Astrocyte (in vitro differentiated cells and primary cell): ENCODE data around the gene LINC00305. TPM values are rescaled to one million over a fixed set of nuclear protein-coding genes. Genes with fewer than 3 reads are reported as not detected.
A peak's percentile ranks its signal among the peaks of the same experiment; 100 is the strongest.

ENCODE experiments used
- DNase-seq: peaks from one replicate; pipeline ENCODE4 v3.0.0-alpha.2; 2010; ENCODE audit warnings: low read depth
- FAIRE-seq: peaks from 2 replicates; lab custom pipeline; 2011; peaks lifted over from hg19 to GRCh38; lab: Jason Lieb, UNC
- H2AFZ ChIP-seq: 2 replicates; pipeline ENCODE4 v1.6.0; 2012; ENCODE audit warnings: low read depth, low read length, inconsistent platforms
- H3K27ac ChIP-seq: 2 replicates; pipeline ENCODE4 v1.5.1; 2011; ENCODE audit warnings: low read depth, low read length, inconsistent platforms
- H3K27me3 ChIP-seq: 2 replicates; pipeline ENCODE4 v1.6.0; 2011; ENCODE audit warnings: low read length, inconsistent platforms; ENCODE audit not compliant: insufficient read depth
- H3K36me3 ChIP-seq: 2 replicates; pipeline ENCODE4 v1.5.1; 2011; ENCODE audit warnings: low read length, inconsistent platforms; ENCODE audit not compliant: insufficient read depth
- H3K4me1 ChIP-seq: 2 replicates; pipeline ENCODE4 v1.5.1; 2011; ENCODE audit warnings: low read length, inconsistent platforms; ENCODE audit not compliant: insufficient read depth
- H3K4me2 ChIP-seq: 2 replicates; pipeline ENCODE4 v1.6.0; 2012; ENCODE audit warnings: low read length, inconsistent platforms
- H3K4me3 ChIP-seq: 2 replicates; pipeline ENCODE4 v1.5.1; 2011; ENCODE audit warnings: low read depth, mild to moderate bottlenecking, low read length, inconsistent platforms; ENCODE audit not compliant: insufficient read depth
- H3K79me2 ChIP-seq: 2 replicates; pipeline ENCODE4 v1.6.0; 2012; ENCODE audit warnings: mild to moderate bottlenecking, low read length, inconsistent platforms; ENCODE audit not compliant: insufficient read depth
- H3K9ac ChIP-seq: 2 replicates; pipeline ENCODE4 v1.6.0; 2012; ENCODE audit warnings: mild to moderate bottlenecking, low read length, inconsistent platforms
- H3K9me3 ChIP-seq: 2 replicates; pipeline ENCODE4 v1.5.1; 2012; ENCODE audit warnings: low read depth, mild to moderate bottlenecking, low read length, inconsistent platforms; ENCODE audit not compliant: insufficient read depth
- H4K20me1 ChIP-seq: 2 replicates; pipeline ENCODE4 v1.6.0; 2012; ENCODE audit warnings: low read length, inconsistent platforms; ENCODE audit not compliant: insufficient read depth
- H3K27ac Mint-ChIP-seq: one replicate; pipeline ENCODE4 v1.8.0; 2021; ENCODE audit warnings: mild to moderate bottlenecking, mixed read lengths; ENCODE audit not compliant: unreplicated experiment
- H3K27me3 Mint-ChIP-seq: one replicate; pipeline ENCODE4 v1.8.0; 2021; ENCODE audit warnings: low read depth, mixed read lengths; ENCODE audit not compliant: unreplicated experiment
- H3K36me3 Mint-ChIP-seq: one replicate; pipeline ENCODE4 v1.8.0; 2021; ENCODE audit warnings: low read depth, mixed read lengths; ENCODE audit not compliant: unreplicated experiment
- H3K4me1 Mint-ChIP-seq: one replicate; pipeline ENCODE4 v1.8.0; 2021; ENCODE audit warnings: low read depth, mixed read lengths; ENCODE audit not compliant: unreplicated experiment
- H3K4me3 Mint-ChIP-seq: one replicate; pipeline ENCODE4 v1.8.0; 2021; ENCODE audit warnings: mild to moderate bottlenecking, moderate library complexity, mixed read lengths; ENCODE audit not compliant: unreplicated experiment
- H3K9me3 Mint-ChIP-seq: one replicate; pipeline ENCODE4 v1.8.0; 2021; ENCODE audit warnings: mild to moderate bottlenecking, mixed read lengths; ENCODE audit not compliant: unreplicated experiment
- EZH2 ChIP-seq: IDR thresholded peaks from 2 replicates; pipeline ENCODE4 v1.6.1; 2012; ENCODE audit warnings: mild to moderate bottlenecking, low read length, inconsistent platforms; ENCODE audit not compliant: insufficient read depth
- total RNA-seq: library from RNA; stranded (reverse); gene quantifications from 2 replicates; pipeline ENCODE4 v1.2.1, GENCODE V29; 2021
- TF ChIP-seq, protein P1 (sequence below): IDR thresholded peaks from 2 replicates; pipeline ENCODE4 v1.5.1; 2011; ENCODE audit warnings: low read depth, mild to moderate bottlenecking, inconsistent platforms, low read length, moderate library complexity; ENCODE audit not compliant: insufficient read depth

Gene LINC00305
- total RNA-seq, 1 donor from 2014 or later: not detected

DNA sequence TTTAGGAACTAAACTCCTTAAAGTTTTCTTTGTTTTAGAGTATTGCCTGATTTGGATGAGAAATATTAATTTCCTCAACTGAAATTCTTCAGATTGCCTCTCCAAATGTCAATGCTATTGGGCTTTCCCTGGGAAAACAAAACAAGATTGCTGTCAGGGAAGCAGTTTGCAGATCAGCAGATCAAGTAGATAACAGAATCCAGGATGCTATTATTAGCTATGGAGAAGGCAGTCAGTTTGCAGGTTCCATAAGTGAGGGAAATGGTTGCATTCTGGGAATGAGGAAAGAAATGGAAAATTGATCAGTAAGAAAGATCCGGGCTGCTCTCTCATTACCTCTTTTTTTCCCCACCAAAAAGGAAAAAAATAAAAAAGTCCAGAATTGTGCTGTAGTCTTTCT is 11.0 kb downstream of the LINC00305 start:
- TF ChIP-seq, protein P1, sequence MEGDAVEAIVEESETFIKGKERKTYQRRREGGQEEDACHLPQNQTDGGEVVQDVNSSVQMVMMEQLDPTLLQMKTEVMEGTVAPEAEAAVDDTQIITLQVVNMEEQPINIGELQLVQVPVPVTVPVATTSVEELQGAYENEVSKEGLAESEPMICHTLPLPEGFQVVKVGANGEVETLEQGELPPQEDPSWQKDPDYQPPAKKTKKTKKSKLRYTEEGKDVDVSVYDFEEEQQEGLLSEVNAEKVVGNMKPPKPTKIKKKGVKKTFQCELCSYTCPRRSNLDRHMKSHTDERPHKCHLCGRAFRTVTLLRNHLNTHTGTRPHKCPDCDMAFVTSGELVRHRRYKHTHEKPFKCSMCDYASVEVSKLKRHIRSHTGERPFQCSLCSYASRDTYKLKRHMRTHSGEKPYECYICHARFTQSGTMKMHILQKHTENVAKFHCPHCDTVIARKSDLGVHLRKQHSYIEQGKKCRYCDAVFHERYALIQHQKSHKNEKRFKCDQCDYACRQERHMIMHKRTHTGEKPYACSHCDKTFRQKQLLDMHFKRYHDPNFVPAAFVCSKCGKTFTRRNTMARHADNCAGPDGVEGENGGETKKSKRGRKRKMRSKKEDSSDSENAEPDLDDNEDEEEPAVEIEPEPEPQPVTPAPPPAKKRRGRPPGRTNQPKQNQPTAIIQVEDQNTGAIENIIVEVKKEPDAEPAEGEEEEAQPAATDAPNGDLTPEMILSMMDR: no peak
- no peak for TF ChIP-seq EZH2
- Mint-ChIP-seq H3K36me3 (no peaks in the 10 kb centered on the region), H3K4me1 (peaks cover 16% of the 10 kb centered on the region), H3K27me3 (peaks cover 2% of the 10 kb centered on the region), H3K9me3 (no peaks in the 10 kb centered on the region), H3K4me3 (no peak overlapping the region), H3K27ac (no peak overlapping the region)
- H3K4me2 ChIP-seq: no peak overlapping the region
- no peaks in the 10 kb centered on the region for H3K27me3 ChIP-seq
- H3K9ac ChIP-seq: no peak overlapping the region
- peaks cover 6% of the 10 kb centered on the region for H3K4me1 ChIP-seq
- no peaks in the 10 kb centered on the region for H3K79me2 ChIP-seq
- FAIRE-seq (no peak), DNase-seq (no peak)
- no peaks in the 10 kb centered on the region for H4K20me1 ChIP-seq
- no peaks in the 10 kb centered on the region for H3K9me3 ChIP-seq
- no peak overlapping the region for H3K4me3 ChIP-seq
- no peak overlapping the region for H3K27ac ChIP-seq
- no peaks in the 10 kb centered on the region for H3K36me3 ChIP-seq
- H2AFZ ChIP-seq: no peak overlapping the region

DNA sequence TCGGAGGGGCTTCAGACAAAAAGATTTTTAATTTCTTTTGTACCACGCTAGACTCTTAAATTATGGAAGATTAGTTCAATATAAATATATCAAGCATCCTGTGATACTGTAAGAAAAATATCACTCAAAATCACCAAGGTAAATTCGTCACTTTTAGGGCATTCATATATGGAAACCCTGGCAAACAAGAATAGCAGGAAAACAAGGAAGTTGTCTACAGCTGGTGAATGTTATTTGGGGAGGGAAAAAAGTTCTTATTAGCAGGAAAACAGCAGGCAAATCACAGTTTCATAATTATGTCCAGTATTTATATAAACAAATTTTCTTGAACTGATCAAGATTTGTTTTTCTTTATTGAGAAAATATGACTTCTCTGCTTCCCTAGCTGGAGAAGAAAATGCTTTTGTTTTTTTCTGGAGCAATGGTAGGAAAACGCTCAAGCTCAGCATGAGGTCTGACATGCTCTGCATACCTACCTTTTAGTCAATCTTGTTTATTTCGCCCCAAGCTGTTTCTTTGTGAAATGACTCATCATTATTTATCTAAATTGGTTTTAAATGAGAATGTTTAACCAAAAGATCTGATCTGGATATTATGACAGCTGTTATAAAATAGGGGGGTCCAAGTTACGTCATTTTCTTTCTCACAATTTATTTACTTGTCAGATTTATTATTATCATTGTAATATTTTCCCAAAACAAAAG is 14.7 kb downstream of the LINC00305 start:
- TF ChIP-seq, protein P1: no peak
- TF ChIP-seq EZH2: no peak
- no peak overlapping the region for H3K4me3 ChIP-seq
- no peaks in the 10 kb centered on the region for H4K20me1 ChIP-seq
- H3K4me2 ChIP-seq: peak overlapping the region; percentile 45
- H3K27me3 ChIP-seq: no peaks in the 10 kb centered on the region
- peak; percentile 10 for DNase-seq
- peaks cover 2% of the 10 kb centered on the region for H3K27me3 Mint-ChIP-seq
- H3K79me2 ChIP-seq: no peaks in the 10 kb centered on the region
- H3K4me1 Mint-ChIP-seq: peaks cover 16% of the 10 kb centered on the region
- FAIRE-seq: no peak
- no peaks in the 10 kb centered on the region for H3K9me3 Mint-ChIP-seq
- H3K27ac ChIP-seq: peak overlapping the region; percentile 55
- no peaks in the 10 kb centered on the region for H3K9me3 ChIP-seq
- H3K9ac ChIP-seq: no peak overlapping the region
- no peak overlapping the region for H3K4me3 Mint-ChIP-seq
- H3K36me3 Mint-ChIP-seq: no peaks in the 10 kb centered on the region
- peak overlapping the region; percentile 58 for H3K27ac Mint-ChIP-seq
- H3K4me1 ChIP-seq: peaks cover 6% of the 10 kb centered on the region
- H2AFZ ChIP-seq: no peak overlapping the region
- no peaks in the 10 kb centered on the region for H3K36me3 ChIP-seq

DNA sequence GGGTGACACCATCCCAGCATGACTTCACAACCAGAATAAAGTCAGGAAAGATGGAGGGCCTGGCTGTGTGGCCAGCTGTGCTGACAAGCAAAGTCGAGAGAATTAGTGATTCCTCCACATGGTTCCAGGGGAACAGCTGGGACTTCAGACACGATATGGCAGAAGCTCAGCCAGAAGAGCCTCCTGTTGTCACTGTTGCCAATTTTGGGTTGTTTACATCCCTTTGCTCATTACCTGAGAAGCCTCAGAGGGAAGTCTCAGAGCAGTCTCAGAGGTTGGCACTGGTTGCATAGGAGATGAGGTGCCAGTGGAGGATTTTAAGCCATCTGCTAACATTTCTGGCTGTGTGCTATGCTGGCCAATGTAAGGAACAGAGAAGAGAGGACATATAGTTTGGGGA is 16.0 kb downstream of the LINC00305 start:
- H3K4me3 Mint-ChIP-seq: no peak overlapping the region
- no peak overlapping the region for H3K27ac Mint-ChIP-seq
- TF ChIP-seq, protein P1: no peak
- no peaks in the 10 kb centered on the region for H3K9me3 Mint-ChIP-seq
- H3K4me1 Mint-ChIP-seq: peaks cover 14% of the 10 kb centered on the region
- Histone ChIP-seq H3K4me3 (no peak overlapping the region), H3K27me3 (no peaks in the 10 kb centered on the region), H3K9ac (no peak overlapping the region), H2AFZ (no peak overlapping the region), H3K27ac (no peak overlapping the region), H3K36me3 (no peaks in the 10 kb centered on the region), H3K9me3 (no peaks in the 10 kb centered on the region), H3K4me2 (no peak overlapping the region), H3K4me1 (peaks cover 6% of the 10 kb centered on the region), H4K20me1 (no peaks in the 10 kb centered on the region), H3K79me2 (no peaks in the 10 kb centered on the region)
- DNase-seq (no peak), FAIRE-seq (no peak)
- H3K27me3 Mint-ChIP-seq: no peaks in the 10 kb centered on the region
- H3K36me3 Mint-ChIP-seq: no peaks in the 10 kb centered on the region
